HEK293 (cell line): Measurements from ENCODE around the gene ERI3.

Experiments
- CTCF ChIA-PET: fragments of 350-600 bp; formaldehyde crosslinking; extraction: SDS; loops from one replicate; lab custom pipeline; 2021; ENCODE audit warnings: antibody characterized with exemption; lab: Yijun Ruan, JAX
- POLR2A ChIA-PET: fragments of 300-600 bp; formaldehyde crosslinking; extraction: SDS; loops from one replicate; lab custom pipeline; 2020; ENCODE audit warnings: antibody characterized with exemption, inconsistent platforms; lab: Yijun Ruan, JAX
- H3K27ac ChIP-seq: fragments of 200-500 bp; sonication (Bioruptor generic); 2 replicates; pipeline ENCODE4 v1.5.1; 2014; ENCODE audit warnings: low read depth, low read length, control low read depth, inconsistent platforms; ENCODE audit errors: extremely low read depth
- H3K36me3 ChIP-seq, 2 experiments: fragments of 200-500 bp in 1 of 2; sonication (Bioruptor generic) in 1 of 2; 1 replicate in 1 of 2; 2 replicates in 1 of 2; pipeline ENCODE4 v1.5.1; 2014 to 2017; ENCODE audit warnings: inconsistent platforms in 2 of 2, low read length in 2 of 2; ENCODE audit not compliant: control insufficient read depth in 2 of 2, insufficient read depth in 1 of 2
- H3K4me1 ChIP-seq: fragments of 200-500 bp; sonication (Bioruptor generic); 2 replicates; pipeline ENCODE4 v1.5.1; 2014; ENCODE audit warnings: mild to moderate bottlenecking, low read length, inconsistent platforms; ENCODE audit not compliant: control insufficient read depth, insufficient read depth
- H3K4me3 ChIP-seq: 2 replicates; pipeline ENCODE4 v1.5.1; 2011; ENCODE audit warnings: low read depth, mild to moderate bottlenecking, control low read depth, low read length, moderate library complexity
- H3K9me3 ChIP-seq: fragments of 200-500 bp; sonication (Bioruptor generic); 2 replicates; pipeline ENCODE4 v1.5.1; 2014; ENCODE audit warnings: low read depth, low read length, inconsistent platforms; ENCODE audit not compliant: control insufficient read depth, insufficient read depth
- CTCF ChIP-seq: fragments of 450-650 bp; formaldehyde crosslinking; IDR thresholded peaks from 2 replicates; pipeline ENCODE4 v1.5.1; 2016; ENCODE audit warnings: missing biosample characterization, missing genetic modification characterization
- EGR2 ChIP-seq: fragments of 450-650 bp; formaldehyde crosslinking; IDR thresholded peaks from 2 replicates; pipeline ENCODE4 v1.5.1; 2016; ENCODE audit warnings: low read depth, missing biosample characterization, missing genetic modification characterization
- KLF1 ChIP-seq: fragments of 450-650 bp; formaldehyde crosslinking; IDR thresholded peaks from 2 replicates; pipeline ENCODE4 v1.5.1; 2016; ENCODE audit warnings: missing biosample characterization, missing genetic modification characterization
- MYNN ChIP-seq: fragments of 450-650 bp; formaldehyde crosslinking; IDR thresholded peaks from 2 replicates; pipeline ENCODE4 v1.5.1; 2016; ENCODE audit warnings: missing biosample characterization, missing genetic modification characterization, borderline replicate concordance
- RBAK ChIP-seq: fragments of 450-650 bp; formaldehyde crosslinking; IDR thresholded peaks from 2 replicates; pipeline ENCODE4 v1.5.1; 2016; ENCODE audit warnings: missing biosample characterization, missing genetic modification characterization
- SETDB1 ChIP-seq: IDR thresholded peaks from one replicate; pipeline ENCODE4 v1.6.1; 2017; ENCODE audit warnings: mild to moderate bottlenecking, low read length, moderate library complexity, mixed read lengths; ENCODE audit not compliant: insufficient read length
- ZIC2 ChIP-seq: fragments of 450-650 bp; formaldehyde crosslinking; IDR thresholded peaks from 2 replicates; pipeline ENCODE4 v1.5.1; 2016; ENCODE audit warnings: missing biosample characterization, missing genetic modification characterization
- ZNF202 ChIP-seq: fragments of 450-650 bp; formaldehyde crosslinking; IDR thresholded peaks from 2 replicates; pipeline ENCODE4 v1.5.1; 2016; ENCODE audit warnings: missing biosample characterization, missing genetic modification characterization, borderline replicate concordance
- ZNF404 ChIP-seq: fragments of 450-650 bp; formaldehyde crosslinking; IDR thresholded peaks from 2 replicates; pipeline ENCODE4 v1.5.1; 2017; ENCODE audit warnings: missing biosample characterization, missing genetic modification characterization
- ZNF571 ChIP-seq: fragments of 450-650 bp; formaldehyde crosslinking; IDR thresholded peaks from 2 replicates; pipeline ENCODE4 v1.5.0; 2017; ENCODE audit warnings: missing biosample characterization, missing genetic modification characterization
- ZNF623 ChIP-seq: fragments of 450-650 bp; formaldehyde crosslinking; IDR thresholded peaks from 2 replicates; pipeline ENCODE4 v1.5.1; 2016; ENCODE audit warnings: missing biosample characterization, missing genetic modification characterization
- ZNF658 ChIP-seq: fragments of 450-650 bp; formaldehyde crosslinking; IDR thresholded peaks from 2 replicates; pipeline ENCODE4; 2016; ENCODE audit warnings: missing biosample characterization, missing genetic modification characterization
- ZNF701 ChIP-seq: fragments of 450-650 bp; formaldehyde crosslinking; IDR thresholded peaks from 2 replicates; pipeline ENCODE4 v1.5.1; 2016; ENCODE audit warnings: missing biosample characterization, missing genetic modification characterization
- ZNF707 ChIP-seq: fragments of 450-650 bp; formaldehyde crosslinking; IDR thresholded peaks from 2 replicates; pipeline ENCODE4 v1.5.1; 2016; ENCODE audit warnings: missing biosample characterization, missing genetic modification characterization
- ZNF837 ChIP-seq: fragments of 450-650 bp; formaldehyde crosslinking; IDR thresholded peaks from 2 replicates; pipeline ENCODE4 v1.5.1; 2016; ENCODE audit warnings: missing biosample characterization, missing genetic modification characterization
- TF ChIP-seq, protein P1 (sequence below): fragments of 450-650 bp; formaldehyde crosslinking; IDR thresholded peaks from 2 replicates; pipeline ENCODE4 v1.5.1; 2016; ENCODE audit warnings: missing biosample characterization, missing genetic modification characterization
- TF ChIP-seq, protein P2 (sequence below): fragments of 450-650 bp; formaldehyde crosslinking; IDR thresholded peaks from 2 replicates; pipeline ENCODE4 v1.5.1; 2016; ENCODE audit warnings: missing biosample characterization, missing genetic modification characterization
- TF ChIP-seq, protein P3 (sequence below): fragments of 450-650 bp; formaldehyde crosslinking; IDR thresholded peaks from 2 replicates; pipeline ENCODE4 v1.5.0; 2017; ENCODE audit warnings: missing biosample characterization, missing genetic modification characterization, borderline replicate concordance

Gene ERI3

GRCh38 chr1:44339731-44340130, 15.3 kb downstream of the ERI3 start:
- peaks cover under 1% of the 10 kb centered on the region; the same call in 1 of the 2 replicates for H3K4me1 ChIP-seq
- no peak for TF ChIP-seq RBAK (tag by site-specific recombination)
- TF ChIP-seq, protein P1, sequence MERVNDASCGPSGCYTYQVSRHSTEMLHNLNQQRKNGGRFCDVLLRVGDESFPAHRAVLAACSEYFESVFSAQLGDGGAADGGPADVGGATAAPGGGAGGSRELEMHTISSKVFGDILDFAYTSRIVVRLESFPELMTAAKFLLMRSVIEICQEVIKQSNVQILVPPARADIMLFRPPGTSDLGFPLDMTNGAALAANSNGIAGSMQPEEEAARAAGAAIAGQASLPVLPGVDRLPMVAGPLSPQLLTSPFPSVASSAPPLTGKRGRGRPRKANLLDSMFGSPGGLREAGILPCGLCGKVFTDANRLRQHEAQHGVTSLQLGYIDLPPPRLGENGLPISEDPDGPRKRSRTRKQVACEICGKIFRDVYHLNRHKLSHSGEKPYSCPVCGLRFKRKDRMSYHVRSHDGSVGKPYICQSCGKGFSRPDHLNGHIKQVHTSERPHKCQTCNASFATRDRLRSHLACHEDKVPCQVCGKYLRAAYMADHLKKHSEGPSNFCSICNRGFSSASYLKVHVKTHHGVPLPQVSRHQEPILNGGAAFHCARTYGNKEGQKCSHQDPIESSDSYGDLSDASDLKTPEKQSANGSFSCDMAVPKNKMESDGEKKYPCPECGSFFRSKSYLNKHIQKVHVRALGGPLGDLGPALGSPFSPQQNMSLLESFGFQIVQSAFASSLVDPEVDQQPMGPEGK (tag by site-specific recombination) = no peak
- TF ChIP-seq ZIC2 = peak; percentile 87
- no peak for TF ChIP-seq ZNF707 (tag by site-specific recombination)
- TF ChIP-seq, protein P2, sequence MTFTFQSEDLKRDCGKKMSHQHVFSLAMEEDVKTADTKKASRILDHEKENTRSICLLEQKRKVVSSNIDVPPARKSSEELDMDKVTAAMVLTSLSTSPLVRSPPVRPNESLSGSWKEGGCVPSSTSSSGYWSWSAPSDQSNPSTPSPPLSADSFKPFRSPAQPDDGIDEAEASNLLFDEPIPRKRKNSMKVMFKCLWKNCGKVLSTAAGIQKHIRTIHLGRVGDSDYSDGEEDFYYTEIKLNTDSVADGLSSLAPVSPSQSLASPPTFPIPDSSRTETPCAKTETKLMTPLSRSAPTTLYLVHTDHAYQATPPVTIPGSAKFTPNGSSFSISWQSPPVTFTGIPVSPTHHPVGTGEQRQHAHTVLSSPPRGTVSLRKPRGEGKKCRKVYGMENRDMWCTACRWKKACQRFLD = no peak
- TF ChIP-seq KLF1 (tag by site-specific recombination) = no peak
- TF ChIP-seq ZNF571 (tag by site-specific recombination) = no peak
- TF ChIP-seq, protein P3, sequence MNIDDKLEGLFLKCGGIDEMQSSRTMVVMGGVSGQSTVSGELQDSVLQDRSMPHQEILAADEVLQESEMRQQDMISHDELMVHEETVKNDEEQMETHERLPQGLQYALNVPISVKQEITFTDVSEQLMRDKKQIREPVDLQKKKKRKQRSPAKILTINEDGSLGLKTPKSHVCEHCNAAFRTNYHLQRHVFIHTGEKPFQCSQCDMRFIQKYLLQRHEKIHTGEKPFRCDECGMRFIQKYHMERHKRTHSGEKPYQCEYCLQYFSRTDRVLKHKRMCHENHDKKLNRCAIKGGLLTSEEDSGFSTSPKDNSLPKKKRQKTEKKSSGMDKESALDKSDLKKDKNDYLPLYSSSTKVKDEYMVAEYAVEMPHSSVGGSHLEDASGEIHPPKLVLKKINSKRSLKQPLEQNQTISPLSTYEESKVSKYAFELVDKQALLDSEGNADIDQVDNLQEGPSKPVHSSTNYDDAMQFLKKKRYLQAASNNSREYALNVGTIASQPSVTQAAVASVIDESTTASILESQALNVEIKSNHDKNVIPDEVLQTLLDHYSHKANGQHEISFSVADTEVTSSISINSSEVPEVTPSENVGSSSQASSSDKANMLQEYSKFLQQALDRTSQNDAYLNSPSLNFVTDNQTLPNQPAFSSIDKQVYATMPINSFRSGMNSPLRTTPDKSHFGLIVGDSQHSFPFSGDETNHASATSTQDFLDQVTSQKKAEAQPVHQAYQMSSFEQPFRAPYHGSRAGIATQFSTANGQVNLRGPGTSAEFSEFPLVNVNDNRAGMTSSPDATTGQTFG (tag by site-specific recombination) = no peak
- no peak overlapping the region for H3K27ac ChIP-seq
- CTCF ChIA-PET = no interaction called here
- H3K9me3 ChIP-seq = no peaks in the 10 kb centered on the region
- POLR2A ChIA-PET = interaction anchor here (0.5 to 1.2 kb wide), 2 partner anchors 13 to 16 kb away, joined by 3 to 5 read pairs; no protein-coding TSS in a partner anchor
- no peak overlapping the region for H3K4me3 ChIP-seq
- H3K36me3 ChIP-seq = peaks cover 14 to 62% of the 10 kb centered on the region in 2 experiments

DNA sequence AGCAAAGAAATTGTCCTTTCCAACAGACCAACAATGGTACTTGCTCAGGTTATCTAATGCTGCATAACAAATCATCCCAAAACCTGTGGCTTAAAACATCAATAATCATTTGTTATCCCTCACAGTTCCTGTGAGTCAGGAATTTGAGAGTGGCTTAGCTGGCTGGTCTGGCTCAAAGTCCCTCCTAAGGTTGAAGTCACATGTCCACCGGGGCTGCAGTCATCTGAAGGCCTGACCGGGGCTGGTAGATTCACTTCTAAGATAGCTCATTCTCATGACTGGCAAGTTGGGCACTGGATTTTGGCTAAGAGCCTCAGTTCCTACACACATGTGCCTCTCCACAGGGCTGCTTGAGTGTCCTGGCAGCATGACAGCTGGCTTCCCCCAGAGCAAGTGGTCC, 16.9 kb downstream of the ERI3 start:
- CTCF ChIA-PET = interaction anchor here (0.6 kb wide), 1 partner anchor 12 kb away, joined by 3 read pairs; no protein-coding TSS in a partner anchor
- H3K36me3 ChIP-seq = peaks cover 14 to 78% of the 10 kb centered on the region in 2 experiments
- no peak for TF ChIP-seq CTCF (tag by site-specific recombination)
- TF ChIP-seq SETDB1 = peak; percentile 67
- TF ChIP-seq, all 188 proteins: peak for 1
- POLR2A ChIA-PET = no interaction called here
- Histone ChIP-seq H3K4me1 (no peaks in the 10 kb centered on the region), H3K27ac (no peak overlapping the region), H3K4me3 (no peak overlapping the region), H3K9me3 (no peaks in the 10 kb centered on the region)

GRCh38 chr1:44336668-44337067, 18.4 kb downstream of the ERI3 start:
- POLR2A ChIA-PET = interaction anchor here (0.6 kb wide), 1 partner anchor 315 kb away, joined by 6 read pairs; no protein-coding TSS in a partner anchor
- H3K4me1 ChIP-seq = no peaks in the 10 kb centered on the region
- H3K4me3 ChIP-seq = no peak overlapping the region
- H3K36me3 ChIP-seq = peaks cover 14 to 87% of the 10 kb centered on the region in 2 experiments
- CTCF ChIA-PET = interaction anchor here (0.6 to 1.8 kb wide), 4 partner anchors 14 to 328 kb away, joined by 4 to 7 read pairs (median 4); no protein-coding TSS in a partner anchor
- H3K9me3 ChIP-seq = no peaks in the 10 kb centered on the region
- no peak overlapping the region for H3K27ac ChIP-seq
- TF ChIP-seq ZIC2 (no peak), ZNF623 (no peak), ZNF701 (tag by site-specific recombination) (no peak), ZNF658 (tag by site-specific recombination) (no peak), ZNF404 (tag by site-specific recombination) (no peak), EGR2 (no peak), ZNF837 (tag by site-specific recombination) (no peak), MYNN (tag by site-specific recombination) (no peak), ZNF202 (no peak)
